Astrocyte of the spinal cord (primary cell): ENCODE results near the gene RBFOX2.

Source experiments
- DNase-seq: peaks from one replicate; pipeline ENCODE4 v3.0.0; 2011; ENCODE audit warnings: low read depth, low spot score
- H3K4me3 ChIP-seq: 2 replicates; pipeline ENCODE4 v1.5.1; 2011; ENCODE audit warnings: low read depth, mild to moderate bottlenecking, low read length, moderate library complexity
- in situ Hi-C: cut with HindIII; loops from 2 replicates; pipeline ENCODE4 v1.10.0; 2017; ENCODE audit warnings: low sequenced_read_pairs
- TF ChIP-seq, protein P1 (sequence below): IDR thresholded peaks from 2 replicates; pipeline ENCODE4 v1.5.1; 2012; ENCODE audit warnings: low read depth, mild to moderate bottlenecking, low read length, inconsistent platforms

RBFOX2 gene

DNA sequence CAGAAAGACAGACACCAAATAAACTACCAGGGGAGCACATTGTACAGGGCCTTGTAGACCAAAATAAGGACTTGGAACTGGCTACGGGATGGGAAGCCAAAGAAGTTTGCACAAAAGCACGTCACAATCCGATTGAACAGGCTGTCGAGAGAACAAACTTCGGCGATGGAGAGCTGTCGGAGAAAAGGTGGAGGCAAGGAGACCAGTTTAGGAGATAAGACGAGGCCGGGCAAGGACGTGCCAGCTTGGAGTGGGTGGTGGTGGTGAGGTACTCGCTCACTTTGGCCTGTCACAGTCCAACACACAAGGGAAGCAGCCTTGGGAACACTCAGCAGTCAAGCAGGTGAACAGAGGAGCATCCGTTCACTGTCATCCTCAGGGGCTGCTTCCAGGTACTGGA lies 291.9 kb downstream of the RBFOX2 start:
- no peak overlapping the region for H3K4me3 ChIP-seq
- TF ChIP-seq, protein P1, sequence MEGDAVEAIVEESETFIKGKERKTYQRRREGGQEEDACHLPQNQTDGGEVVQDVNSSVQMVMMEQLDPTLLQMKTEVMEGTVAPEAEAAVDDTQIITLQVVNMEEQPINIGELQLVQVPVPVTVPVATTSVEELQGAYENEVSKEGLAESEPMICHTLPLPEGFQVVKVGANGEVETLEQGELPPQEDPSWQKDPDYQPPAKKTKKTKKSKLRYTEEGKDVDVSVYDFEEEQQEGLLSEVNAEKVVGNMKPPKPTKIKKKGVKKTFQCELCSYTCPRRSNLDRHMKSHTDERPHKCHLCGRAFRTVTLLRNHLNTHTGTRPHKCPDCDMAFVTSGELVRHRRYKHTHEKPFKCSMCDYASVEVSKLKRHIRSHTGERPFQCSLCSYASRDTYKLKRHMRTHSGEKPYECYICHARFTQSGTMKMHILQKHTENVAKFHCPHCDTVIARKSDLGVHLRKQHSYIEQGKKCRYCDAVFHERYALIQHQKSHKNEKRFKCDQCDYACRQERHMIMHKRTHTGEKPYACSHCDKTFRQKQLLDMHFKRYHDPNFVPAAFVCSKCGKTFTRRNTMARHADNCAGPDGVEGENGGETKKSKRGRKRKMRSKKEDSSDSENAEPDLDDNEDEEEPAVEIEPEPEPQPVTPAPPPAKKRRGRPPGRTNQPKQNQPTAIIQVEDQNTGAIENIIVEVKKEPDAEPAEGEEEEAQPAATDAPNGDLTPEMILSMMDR, result no peak
- in situ Hi-C loops, result no loop called here
- no peak for DNase-seq

DNA sequence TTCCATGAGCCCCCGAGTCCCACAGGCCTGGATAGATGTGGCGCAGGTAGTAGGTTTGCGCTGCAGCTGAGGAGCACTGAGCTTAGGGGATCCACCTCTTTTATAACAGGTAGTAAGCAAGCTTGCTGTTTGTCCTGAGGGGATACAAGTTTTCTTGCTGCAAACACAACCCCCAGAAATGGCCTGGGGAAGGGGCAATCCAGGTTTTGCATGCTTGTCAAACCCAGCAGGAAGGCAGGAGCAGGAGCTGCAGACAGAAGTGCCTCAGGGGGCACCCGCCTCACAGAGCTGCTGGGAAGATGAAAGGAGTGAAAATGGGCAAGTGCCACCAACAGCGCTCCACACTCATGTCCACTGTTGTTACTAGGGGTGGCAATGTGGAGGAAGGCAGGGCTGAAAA lies 292.5 kb downstream of the RBFOX2 start:
- H3K4me3 ChIP-seq, result no peak overlapping the region
- TF ChIP-seq, protein P1, result no peak
- in situ Hi-C loops, result no loop called here
- DNase-seq, result no peak

DNA sequence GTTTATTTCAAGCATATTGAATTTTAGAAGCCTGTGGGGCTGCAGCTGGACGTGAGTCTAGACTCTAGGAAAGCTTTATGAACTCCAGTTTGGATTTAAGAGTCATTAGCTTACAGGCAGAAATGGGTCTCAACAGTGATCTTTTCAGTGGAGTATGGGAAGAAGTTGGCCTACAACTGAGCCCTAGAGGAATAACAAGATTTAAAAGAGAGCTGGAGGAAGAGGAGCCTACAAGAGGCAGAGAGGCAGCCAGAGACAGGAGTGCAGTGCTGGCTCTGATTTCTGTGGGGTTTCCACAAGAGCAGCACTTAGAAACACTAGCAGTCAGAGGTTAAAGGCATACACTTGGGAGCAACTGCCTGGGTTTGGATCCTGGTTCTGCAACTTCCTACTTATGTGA lies 293.1 kb downstream of the RBFOX2 start:
- TF ChIP-seq, protein P1, result no peak
- DNase-seq, result no peak
- H3K4me3 ChIP-seq, result no peak overlapping the region
- in situ Hi-C loops, result no loop called here

- in situ Hi-C loops, result no loop called here
Measured at GRCh38 chr22:35734517-35734827, 294.2 kb downstream of the RBFOX2 start.

GRCh38 chr22:35733791-35734516 lies 294.7 kb downstream of the RBFOX2 start:
- in situ Hi-C loops, result no loop called here
- no peak overlapping the region for H3K4me3 ChIP-seq
- TF ChIP-seq, protein P1, result no peak
- no peak for DNase-seq

More at GRCh38 chr22:35734517-35734827, 294.2 kb downstream of the RBFOX2 start:
- DNase-seq, result no peak
- no peak overlapping the region for H3K4me3 ChIP-seq
- TF ChIP-seq, protein P1, result no peak

DNA sequence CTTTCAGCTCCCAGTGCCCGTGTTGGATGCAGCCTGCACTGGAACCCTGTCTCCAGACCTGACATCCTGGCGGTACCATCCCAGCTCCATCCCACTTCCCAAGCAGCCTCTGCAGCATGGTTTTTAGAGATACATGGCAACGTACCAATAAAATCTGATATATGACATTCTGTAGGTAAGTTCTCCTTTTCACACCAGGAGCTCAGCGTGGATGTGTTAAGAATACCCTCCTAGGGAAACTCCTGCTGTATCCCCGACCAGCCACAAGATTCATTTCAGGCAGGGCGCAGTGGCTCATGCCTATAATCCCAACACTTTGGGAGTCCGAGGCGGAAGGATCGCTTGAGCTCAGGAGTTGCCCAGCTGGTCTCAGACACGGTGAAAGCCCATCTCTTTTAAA lies 295.6 kb downstream of the RBFOX2 start:
- no peak overlapping the region for H3K4me3 ChIP-seq
- DNase-seq, result no peak
- TF ChIP-seq, protein P1, result no peak
- in situ Hi-C loops, result no loop called here
